Gastrocnemius medialis (tissue), 4 donors: Measurements from ENCODE around the gene ITPKB.

Experiments
- POLR2A ChIP-seq, 2 donors: fragments of 450-650 bp; IDR thresholded peaks; one replicate each; pipeline ENCODE4 v1.6.1; 2017; ENCODE audit warnings: antibody characterized with exemption in 2 of 2, mild to moderate bottlenecking in 2 of 2, moderate library complexity in 2 of 2
- TF ChIP-seq, protein P1 (sequence below), 5 experiments: fragments of 450-650 bp in 3 of 5; fragments of 200-600 bp in 2 of 5; sonication (generic) in 2 of 5; IDR thresholded peaks in 4 of 5; conservative IDR thresholded peaks in 1 of 5; 1 replicate in 4 of 5; 2 replicates in 1 of 5; pipeline ENCODE4 v1.5.1; 2016 to 2019; ENCODE audit warnings: antibody characterized with exemption in 5 of 5, mild to moderate bottlenecking in 3 of 5, moderate library complexity in 3 of 5

DNA sequence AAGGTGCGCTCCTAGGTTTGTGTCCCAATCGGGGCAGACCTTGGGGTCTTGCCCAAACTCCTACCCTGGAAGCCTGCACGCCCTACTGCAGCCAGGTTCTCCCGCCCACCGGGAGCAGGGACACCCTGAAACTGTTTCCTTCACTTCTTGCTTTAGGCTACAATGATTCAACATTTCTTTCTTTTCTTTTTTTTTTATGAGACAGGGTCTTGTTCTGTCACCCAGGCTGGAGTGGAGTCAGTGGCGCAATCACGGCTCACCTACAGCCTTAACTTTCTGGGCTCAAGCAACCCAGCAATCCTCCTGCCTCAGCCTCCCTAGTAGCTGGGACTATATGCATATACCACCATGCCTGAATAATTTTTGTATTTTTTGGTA, 75.8 kb downstream of the ITPKB start:
- TF ChIP-seq, protein P1, sequence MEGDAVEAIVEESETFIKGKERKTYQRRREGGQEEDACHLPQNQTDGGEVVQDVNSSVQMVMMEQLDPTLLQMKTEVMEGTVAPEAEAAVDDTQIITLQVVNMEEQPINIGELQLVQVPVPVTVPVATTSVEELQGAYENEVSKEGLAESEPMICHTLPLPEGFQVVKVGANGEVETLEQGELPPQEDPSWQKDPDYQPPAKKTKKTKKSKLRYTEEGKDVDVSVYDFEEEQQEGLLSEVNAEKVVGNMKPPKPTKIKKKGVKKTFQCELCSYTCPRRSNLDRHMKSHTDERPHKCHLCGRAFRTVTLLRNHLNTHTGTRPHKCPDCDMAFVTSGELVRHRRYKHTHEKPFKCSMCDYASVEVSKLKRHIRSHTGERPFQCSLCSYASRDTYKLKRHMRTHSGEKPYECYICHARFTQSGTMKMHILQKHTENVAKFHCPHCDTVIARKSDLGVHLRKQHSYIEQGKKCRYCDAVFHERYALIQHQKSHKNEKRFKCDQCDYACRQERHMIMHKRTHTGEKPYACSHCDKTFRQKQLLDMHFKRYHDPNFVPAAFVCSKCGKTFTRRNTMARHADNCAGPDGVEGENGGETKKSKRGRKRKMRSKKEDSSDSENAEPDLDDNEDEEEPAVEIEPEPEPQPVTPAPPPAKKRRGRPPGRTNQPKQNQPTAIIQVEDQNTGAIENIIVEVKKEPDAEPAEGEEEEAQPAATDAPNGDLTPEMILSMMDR (IDR thresholded peaks at IDR 0.05 in 4 of 5, conservative IDR thresholded peaks at IDR 0.05 in 1 of 5), result no peak
- TF ChIP-seq POLR2A (IDR thresholded peaks at IDR 0.05), result peak in 1 of 2 donors; percentile 39
